Subcutaneous abdominal adipose tissue (tissue), 5 donors: ENCODE measurements around the gene SLC2A4.

ENCODE experiments used
- H3K27ac ChIP-seq: one replicate; pipeline ENCODE4 v1.7.0; 2013; ENCODE audit warnings: low read depth, mild to moderate bottlenecking, inconsistent platforms, low read length, moderate library complexity
- H3K27me3 ChIP-seq, 5 donors: one replicate each; pipeline ENCODE4 v1.7.0; 2013; ENCODE audit warnings: low read length in 5 of 5, inconsistent platforms in 1 of 5; ENCODE audit not compliant: control insufficient read depth in 5 of 5, insufficient read depth in 4 of 5
- H3K36me3 ChIP-seq, 5 donors: one replicate each; pipeline ENCODE4 v1.7.0; 2013; ENCODE audit warnings: low read length in 5 of 5; ENCODE audit not compliant: control insufficient read depth in 5 of 5, insufficient read depth in 5 of 5
- H3K4me1 ChIP-seq, 5 donors: one replicate each; pipeline ENCODE4 v1.7.0; 2013; ENCODE audit warnings: low read length in 5 of 5, mild to moderate bottlenecking in 3 of 5, moderate library complexity in 1 of 5; ENCODE audit not compliant: control insufficient read depth in 5 of 5, insufficient read depth in 5 of 5
- H3K4me3 ChIP-seq, 5 donors: one replicate each; pipeline ENCODE4 v1.7.0; 2013; ENCODE audit warnings: low read length in 5 of 5, low read depth in 1 of 5
- H3K9ac ChIP-seq, 5 donors: one replicate each; pipeline ENCODE4 v1.7.0; 2013; ENCODE audit warnings: low read length in 5 of 5, mild to moderate bottlenecking in 4 of 5, moderate library complexity in 3 of 5
- H3K9me3 ChIP-seq, 5 donors: one replicate each; pipeline ENCODE4 v1.7.0; 2013; ENCODE audit warnings: low read length in 5 of 5; ENCODE audit not compliant: control insufficient read depth in 5 of 5
- donor health status: healthy.
- donor health status: healthy.
- donor health status: healthy.
- donor health status: healthy.
- donor health status: healthy.

Gene SLC2A4

DNA sequence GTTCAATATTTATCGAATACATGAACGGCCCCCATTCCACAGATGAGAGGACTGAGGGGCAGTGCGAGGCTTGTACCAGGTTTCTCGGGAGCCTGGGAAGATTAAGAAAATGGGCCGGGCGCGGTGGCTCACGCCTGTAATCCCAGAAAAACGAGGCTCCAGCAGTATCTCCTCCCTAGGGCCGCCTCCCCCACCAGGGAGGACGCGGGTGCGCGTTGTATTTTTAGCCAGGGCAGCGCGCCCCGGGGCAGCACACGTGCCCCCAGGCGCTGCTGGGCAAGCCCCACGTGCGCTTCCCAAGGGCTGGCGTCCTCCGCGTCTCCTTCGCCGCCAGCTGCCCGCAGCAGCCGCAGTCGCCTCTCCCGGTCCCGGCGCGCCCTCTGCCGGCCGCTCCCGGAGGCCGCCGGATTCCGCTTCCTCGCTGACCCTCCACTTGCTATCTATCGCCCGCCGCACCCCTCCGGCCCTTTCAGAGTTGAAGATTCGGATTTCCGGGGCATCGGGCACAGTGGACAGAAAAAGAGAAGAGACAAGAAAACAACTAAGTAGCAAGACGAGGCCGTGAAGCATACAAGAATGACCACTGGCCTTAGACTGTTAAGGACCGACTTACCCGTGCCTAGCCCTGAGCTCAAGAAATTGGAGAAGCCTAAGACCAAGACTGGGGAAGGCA is 14.8 kb downstream of the SLC2A4 start:
- H3K27me3 ChIP-seq: peaks cover 0 to 24% (median 12%) of the 10 kb centered on the region in 5 donors
- H3K36me3 ChIP-seq: no peaks in the 10 kb centered on the region
- H3K9me3 ChIP-seq: no peaks in the 10 kb centered on the region
- peak overlapping the region in 1 of 5 donors; percentile 68 for H3K9ac ChIP-seq
- peaks cover 2 to 52% (median 44%) of the 10 kb centered on the region in 5 donors for H3K4me1 ChIP-seq
- H3K4me3 ChIP-seq: peak overlapping the region in 2 of 5 donors; percentile 48
- peak overlapping the region; percentile 51 for H3K27ac ChIP-seq

DNA sequence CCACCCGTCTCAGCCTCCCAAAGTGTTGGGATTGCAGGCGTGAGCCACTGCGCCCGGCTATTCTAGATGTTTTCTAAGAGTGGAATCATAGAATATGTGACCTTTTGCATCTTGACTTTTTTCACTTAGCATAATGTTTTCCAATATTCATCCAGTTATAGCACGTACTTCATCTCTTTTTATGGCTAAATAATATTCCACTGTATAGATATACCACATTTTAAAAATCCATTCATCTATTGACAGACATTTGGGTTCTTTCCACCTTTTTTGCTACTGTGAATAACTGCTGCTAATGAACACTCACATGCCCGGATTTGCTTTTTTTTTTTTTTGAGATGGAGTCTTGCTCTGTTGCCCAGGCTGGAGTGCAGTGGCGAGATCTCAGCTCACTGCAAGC is 22.7 kb downstream of the SLC2A4 start:
- no peaks in the 10 kb centered on the region for H3K36me3 ChIP-seq
- peaks cover 7 to 19% (median 11%) of the 10 kb centered on the region in 5 donors for H3K4me1 ChIP-seq
- no peak overlapping the region for H3K9ac ChIP-seq
- no peaks in the 10 kb centered on the region for H3K27me3 ChIP-seq
- H3K27ac ChIP-seq: no peak overlapping the region
- H3K4me3 ChIP-seq: no peak overlapping the region
- H3K9me3 ChIP-seq: no peaks in the 10 kb centered on the region

DNA sequence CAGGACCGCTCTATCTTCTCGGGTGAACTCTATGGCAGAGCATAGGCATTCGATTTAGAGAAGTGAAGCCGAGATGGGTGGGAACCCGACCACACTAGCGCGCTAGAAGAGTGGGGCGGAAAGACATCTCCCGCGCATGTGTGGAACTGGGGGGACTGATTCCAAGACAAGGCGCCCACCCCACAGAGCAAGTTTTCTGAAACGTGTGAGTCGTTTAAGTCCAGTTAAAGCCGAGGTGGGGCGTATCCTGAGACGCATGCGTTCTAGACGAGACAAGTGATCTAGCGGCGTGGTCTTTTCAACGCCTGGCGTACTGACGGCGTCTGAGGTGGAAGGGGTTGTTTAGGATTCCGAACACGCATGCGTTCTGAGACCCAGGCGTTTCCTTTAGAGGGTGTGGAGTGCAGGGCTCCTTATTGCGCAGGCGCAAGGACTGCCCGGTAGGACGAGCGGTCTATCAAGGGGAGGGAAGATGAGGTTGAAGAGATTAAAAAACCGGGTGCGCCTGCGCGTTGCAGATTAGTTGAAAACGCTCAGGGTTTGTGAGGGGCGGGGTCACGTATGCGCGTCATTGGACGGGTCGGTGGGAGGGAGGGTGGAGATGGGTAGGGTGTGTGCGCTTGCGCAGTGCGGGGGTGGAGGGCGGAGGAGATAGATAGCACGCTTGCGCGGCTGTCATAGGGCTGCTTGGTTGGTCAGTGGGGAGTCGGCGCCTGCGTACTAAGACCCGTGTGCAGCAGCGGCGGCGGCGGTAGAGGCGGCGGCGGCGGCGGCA is 25.6 kb downstream of the SLC2A4 start, which contains the start of gene EIF5A:
TSS of gene EIF5A (plus strand) at position 718 of the 775 bp plus-strand sequence. CDS start 2,008 bp downstream, outside the sequence.
- H3K9me3 ChIP-seq: no peaks in the 10 kb centered on the region
- peak within 1 kb of the TSS; percentile 84 to 99 (median 91) for H3K9ac ChIP-seq
- H3K27ac ChIP-seq: peak within 1 kb of the TSS; percentile 98
- peak within 1 kb of the TSS; percentile 78 to 93 (median 84) for H3K4me3 ChIP-seq
- no peaks in the 10 kb centered on the region for H3K27me3 ChIP-seq
- H3K4me1 ChIP-seq: peaks cover 14 to 36% (median 22%) of the 10 kb centered on the region in 5 donors
- H3K36me3 ChIP-seq: peaks cover 7 to 28% (median 24%) of the 10 kb centered on the region in 5 donors

DNA sequence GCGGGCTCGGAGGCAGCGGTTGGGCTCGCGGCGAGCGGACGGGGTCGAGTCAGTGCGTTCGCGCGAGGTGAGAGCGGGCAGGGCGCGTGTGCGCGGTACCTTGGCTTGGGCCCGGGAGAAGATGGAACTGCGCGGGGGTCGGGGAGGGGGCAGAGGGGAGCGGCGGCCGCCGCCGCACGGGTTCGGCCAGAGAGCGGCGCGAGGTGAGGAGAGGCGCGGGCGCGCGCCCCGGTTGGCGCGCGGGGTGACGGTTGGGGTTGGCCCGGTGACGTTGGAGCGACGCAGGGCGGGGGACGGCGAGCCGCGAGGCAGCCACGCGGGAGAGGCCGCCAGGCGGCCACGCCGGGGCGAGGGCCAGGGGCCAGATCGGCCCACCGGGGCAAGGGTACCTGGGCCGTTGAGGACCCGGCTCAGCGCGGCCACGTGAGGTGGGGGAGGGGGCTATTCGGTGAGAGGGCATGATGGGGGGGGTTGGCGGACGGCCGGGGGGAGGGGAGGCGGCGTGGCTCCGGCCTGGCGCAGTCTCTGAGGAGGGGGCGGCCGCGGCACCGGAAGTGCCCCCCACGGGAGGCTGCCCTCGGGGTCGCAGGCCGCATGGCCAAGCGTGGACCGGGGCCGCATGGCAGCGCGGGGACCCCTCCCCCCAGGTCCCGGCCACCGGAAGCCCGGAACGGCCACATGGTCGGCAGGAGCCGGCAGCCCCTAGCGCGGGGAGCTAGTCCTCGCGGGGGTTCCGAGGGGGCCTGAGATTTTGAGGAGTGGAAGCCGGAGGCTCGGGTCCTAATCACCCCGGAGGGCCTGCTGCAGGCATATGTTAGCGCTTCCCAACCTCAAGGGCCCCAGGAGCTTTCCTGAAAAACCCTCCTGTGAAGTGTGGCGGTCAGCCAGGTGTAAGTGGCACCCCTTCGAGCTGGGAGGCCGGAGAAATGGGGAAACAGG is 26.4 kb downstream of the SLC2A4 start:
- peak overlapping the region; percentile 78 to 99 (median 91) for H3K9ac ChIP-seq
- H3K4me1 ChIP-seq: peaks cover 14 to 36% (median 24%) of the 10 kb centered on the region in 5 donors
- peaks cover 7 to 37% (median 32%) of the 10 kb centered on the region in 5 donors for H3K36me3 ChIP-seq

DNA sequence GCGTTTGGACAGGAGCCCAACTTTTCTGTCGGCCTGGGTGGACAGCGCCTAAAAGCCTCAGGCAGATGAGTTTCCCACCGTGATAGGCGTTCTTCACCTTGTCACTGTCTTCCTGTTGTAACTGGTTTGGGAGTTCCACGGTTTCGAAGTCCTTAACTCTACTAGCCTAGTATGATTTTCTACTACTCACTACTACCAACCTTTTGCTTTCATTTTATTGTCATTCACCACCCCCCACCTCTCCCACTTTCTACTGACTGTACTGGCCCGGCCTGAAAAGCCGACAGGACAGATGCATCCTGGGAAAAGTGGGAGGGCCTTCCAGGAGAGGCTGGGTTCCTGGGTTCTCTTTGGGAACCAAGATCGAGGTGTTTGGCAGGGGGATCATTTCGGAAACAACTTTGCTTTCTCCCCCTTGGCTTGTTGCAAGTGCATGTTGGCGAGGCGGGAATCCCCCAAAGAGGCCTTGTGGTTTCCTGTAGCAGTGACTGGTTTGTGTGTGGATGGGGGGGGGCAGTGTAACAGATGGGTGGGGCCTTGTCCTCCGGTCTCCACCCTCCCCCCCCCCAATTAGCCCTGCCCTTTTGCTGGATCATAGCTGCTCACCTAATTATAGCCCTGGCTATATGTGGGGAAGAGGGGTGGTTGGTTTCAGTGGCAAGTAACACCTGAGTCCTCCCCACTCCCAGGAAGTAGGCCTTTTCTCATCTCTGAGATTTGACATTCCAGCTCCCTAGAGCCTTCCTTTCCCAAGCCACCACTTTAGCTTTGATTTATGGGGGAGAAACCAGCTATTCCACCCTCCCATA is 27.3 kb downstream of the SLC2A4 start:
- Histone ChIP-seq H3K27ac (peak overlapping the region; percentile 98), H3K4me1 (peaks cover 14 to 45% (median 32%) of the 10 kb centered on the region in 5 donors), H3K36me3 (peaks cover 7 to 45% (median 41%) of the 10 kb centered on the region in 5 donors), H3K27me3 (no peaks in the 10 kb centered on the region), H3K9ac (peak overlapping the region; percentile 78 to 99 (median 91)), H3K9me3 (no peaks in the 10 kb centered on the region), H3K4me3 (peak overlapping the region; percentile 74 to 93 (median 79))

More for the DNA sequence above, 26.4 kb downstream of the SLC2A4 start:
- peak overlapping the region; percentile 98 for H3K27ac ChIP-seq
- no peaks in the 10 kb centered on the region for H3K9me3 ChIP-seq
- H3K4me3 ChIP-seq: peak overlapping the region; percentile 74 to 93 (median 79)
- no peaks in the 10 kb centered on the region for H3K27me3 ChIP-seq

DNA sequence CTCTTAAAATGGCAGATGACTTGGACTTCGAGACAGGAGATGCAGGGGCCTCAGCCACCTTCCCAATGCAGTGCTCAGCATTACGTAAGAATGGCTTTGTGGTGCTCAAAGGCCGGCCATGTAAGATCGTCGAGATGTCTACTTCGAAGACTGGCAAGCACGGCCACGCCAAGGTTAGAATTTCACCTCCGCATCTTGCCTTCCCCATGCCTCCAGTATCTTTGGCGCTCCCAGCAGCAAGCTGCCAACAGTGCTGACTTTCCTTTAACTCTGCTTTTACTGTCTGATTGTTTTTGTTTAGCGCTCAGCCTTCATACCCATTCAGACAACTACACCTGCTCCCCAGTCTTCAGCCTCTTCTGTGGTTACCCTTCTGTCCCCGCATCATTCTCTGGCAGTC is 28.1 kb downstream of the SLC2A4 start:
- peak overlapping the region; percentile 98 for H3K27ac ChIP-seq
- peaks cover 7 to 49% (median 45%) of the 10 kb centered on the region in 5 donors for H3K36me3 ChIP-seq
- H3K9me3 ChIP-seq: no peaks in the 10 kb centered on the region
- peak overlapping the region in 4 of 5 donors; percentile 74 to 93 (median 80) for H3K4me3 ChIP-seq
- peaks cover 14 to 53% (median 40%) of the 10 kb centered on the region in 5 donors for H3K4me1 ChIP-seq
- H3K27me3 ChIP-seq: no peaks in the 10 kb centered on the region
- H3K9ac ChIP-seq: peak overlapping the region in 3 of 5 donors; percentile 78 to 99 (median 89)

DNA sequence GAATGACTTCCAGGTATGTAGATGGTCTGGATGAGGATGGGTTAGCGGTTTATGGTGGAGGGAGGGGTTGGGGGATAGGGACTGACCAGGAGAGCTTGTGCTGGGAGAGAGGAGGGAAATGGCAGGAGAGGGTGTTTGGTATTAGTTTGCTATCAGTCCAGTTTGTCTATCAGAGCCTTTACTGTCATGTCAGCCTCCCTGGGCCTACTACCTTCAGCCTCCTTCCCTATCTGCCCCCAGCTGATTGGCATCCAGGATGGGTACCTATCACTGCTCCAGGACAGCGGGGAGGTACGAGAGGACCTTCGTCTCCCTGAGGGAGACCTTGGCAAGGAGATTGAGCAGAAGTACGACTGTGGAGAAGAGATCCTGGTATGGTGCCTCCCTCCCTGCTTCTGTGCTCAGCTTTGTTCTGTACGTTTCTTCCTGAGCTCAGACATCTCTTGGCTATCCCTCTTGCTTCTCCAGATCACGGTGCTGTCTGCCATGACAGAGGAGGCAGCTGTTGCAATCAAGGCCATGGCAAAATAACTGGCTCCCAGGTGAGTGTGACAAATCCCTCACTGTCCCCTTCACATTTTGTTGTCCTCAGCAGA is 29.7 kb downstream of the SLC2A4 start:
- Histone ChIP-seq H3K9ac (no peak overlapping the region), H3K4me3 (no peak overlapping the region), H3K36me3 (peaks cover 7 to 49% (median 45%) of the 10 kb centered on the region in 5 donors), H3K9me3 (no peaks in the 10 kb centered on the region), H3K4me1 (peaks cover 17 to 63% (median 51%) of the 10 kb centered on the region in 5 donors), H3K27ac (no peak overlapping the region), H3K27me3 (no peaks in the 10 kb centered on the region)

DNA sequence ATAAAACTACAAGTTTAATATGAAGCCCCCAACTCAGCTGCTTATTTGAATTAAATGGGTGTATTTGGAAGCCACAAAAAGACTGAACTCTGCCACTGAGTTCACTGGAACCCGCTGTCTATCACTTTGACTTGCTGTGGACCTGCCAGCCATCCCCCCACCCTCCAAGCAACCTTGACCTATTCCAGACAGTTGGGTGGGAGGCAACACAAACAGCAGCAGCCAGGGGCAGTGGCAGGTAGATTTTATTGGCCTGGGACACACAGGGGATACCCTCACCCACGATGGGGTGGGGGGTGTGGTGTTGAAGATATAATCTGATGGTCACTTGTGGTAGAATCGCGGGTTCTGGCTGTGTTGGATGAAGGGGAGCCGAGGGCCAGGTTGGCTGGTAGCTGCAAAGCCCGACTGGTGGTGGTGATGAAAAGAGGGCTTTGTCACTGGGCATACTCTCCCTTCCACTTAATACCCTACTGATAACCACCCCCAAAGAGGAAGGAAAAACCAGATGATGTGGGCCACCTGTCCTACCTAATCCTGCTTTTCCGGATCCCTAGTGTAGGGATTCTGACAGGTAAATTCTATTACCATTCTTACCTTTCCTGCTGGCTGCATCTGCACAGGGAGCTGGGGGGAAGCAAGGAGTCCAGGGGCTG is 31.0 kb downstream of the SLC2A4 start:
- Histone ChIP-seq H3K27me3 (no peaks in the 10 kb centered on the region), H3K36me3 (peaks cover 7 to 56% (median 51%) of the 10 kb centered on the region in 5 donors), H3K4me1 (peaks cover 15 to 60% (median 47%) of the 10 kb centered on the region in 5 donors), H3K9ac (no peak overlapping the region), H3K9me3 (no peaks in the 10 kb centered on the region), H3K4me3 (no peak overlapping the region), H3K27ac (no peak overlapping the region)
